Epithelial cell of esophagus (primary cell): ENCODE data around the gene SAMD3.

Source experiments
- DNase-seq: peaks from one replicate; pipeline ENCODE4 v3.0.0; 2010; ENCODE audit warnings: low read depth
- H3K4me3 ChIP-seq: 2 replicates; pipeline ENCODE4 v1.5.1; 2011; ENCODE audit warnings: mild to moderate bottlenecking, low read length, control low read depth
- CTCF ChIP-seq: IDR thresholded peaks from 2 replicates; pipeline ENCODE4 v1.5.1; 2011; ENCODE audit warnings: low read depth, mild to moderate bottlenecking, low read length, control low read depth, inconsistent platforms; ENCODE audit not compliant: insufficient read depth; ENCODE audit errors: missing control alignments

The SAMD3 gene

DNA sequence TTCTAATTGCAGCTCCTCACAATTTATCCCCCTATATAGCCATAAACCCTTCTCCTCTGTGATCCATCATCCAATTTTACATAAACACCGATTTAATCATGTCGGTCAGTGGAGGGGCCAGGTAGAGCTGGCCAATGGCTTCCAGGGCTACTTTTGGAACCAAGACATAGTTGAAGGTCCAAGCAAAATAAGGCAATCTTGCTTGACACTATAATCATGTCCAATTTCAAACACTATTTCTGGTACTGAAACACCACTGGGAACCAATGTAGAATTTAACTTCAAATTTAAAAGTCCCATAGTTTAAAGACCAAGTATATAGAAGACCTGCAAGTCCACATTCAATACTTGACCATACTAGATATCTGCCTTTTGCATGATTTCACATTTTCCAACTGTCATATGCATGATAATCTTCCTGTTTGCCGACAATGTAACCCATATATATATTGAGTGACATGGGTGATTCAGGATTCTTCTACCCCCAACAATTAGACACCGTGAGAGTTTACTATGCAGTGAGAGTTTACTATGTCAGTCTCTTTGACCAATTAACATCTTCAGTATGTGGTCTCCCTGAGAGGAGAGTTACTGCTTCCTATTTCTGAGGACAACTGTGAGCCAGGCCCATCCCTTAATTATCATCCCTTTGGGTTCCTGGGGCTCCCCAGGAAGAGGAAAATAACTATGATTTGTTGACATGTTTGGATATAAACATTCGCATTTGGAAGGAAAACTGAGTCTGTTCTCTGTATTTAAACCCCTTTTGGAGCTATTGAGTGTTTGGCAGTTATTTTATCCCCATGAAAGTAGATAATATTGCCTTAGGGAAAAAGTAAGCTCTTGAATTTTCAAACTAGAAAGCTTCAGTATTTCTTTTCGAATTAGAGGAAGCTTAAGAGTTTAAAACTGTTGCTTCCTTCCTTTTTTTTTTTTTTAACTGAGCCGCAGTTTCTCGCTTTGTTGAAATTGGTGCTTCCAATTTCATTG, 31.8 kb downstream of the SAMD3 start:
- H3K4me3 ChIP-seq = no peak overlapping the region

GRCh38 chr6:130189531-130190397, 33.0 kb downstream of the SAMD3 start:
- no peak overlapping the region for H3K4me3 ChIP-seq
- no peak for TF ChIP-seq CTCF
- DNase-seq = no peak

More for the DNA sequence above, 31.8 kb downstream of the SAMD3 start:
- TF ChIP-seq CTCF = no peak
- DNase-seq = no peak

DNA sequence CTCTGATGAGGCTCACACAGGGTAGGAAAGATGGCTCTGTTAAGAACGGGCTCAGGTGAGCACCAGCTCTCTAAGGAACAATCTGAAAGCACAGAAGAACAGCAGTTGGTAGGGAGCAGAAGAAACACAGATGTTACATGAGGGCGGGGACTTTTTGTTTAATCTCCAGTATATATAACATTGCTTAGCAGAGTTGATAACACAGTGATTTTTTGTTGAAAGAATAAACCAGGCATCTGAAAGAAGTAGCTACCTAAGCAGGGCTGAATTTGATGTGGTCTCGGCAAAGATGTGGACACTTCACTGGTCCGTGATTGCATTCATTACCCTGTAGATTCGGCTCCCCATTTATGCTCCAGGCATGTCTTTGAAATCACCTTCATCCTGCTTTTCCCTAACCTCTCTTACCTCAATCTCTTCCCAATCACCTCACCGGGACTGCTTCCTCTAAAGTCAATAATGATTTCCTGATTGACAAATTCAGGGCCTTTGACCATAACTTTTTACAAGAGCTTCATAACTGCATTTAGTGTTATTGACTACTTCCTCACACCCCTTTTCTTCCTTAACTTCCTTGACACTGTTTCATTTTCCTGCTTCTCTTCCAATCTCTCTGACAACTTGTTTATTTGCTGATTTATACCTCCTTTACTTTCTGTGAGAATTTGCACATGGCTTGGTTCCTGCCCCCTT, 34.4 kb downstream of the SAMD3 start:
- TF ChIP-seq CTCF = no peak
- no peak overlapping the region for H3K4me3 ChIP-seq
- DNase-seq = no peak

GRCh38 chr6:130187335-130188206, 35.2 kb downstream of the SAMD3 start:
- TF ChIP-seq CTCF = no peak
- H3K4me3 ChIP-seq = no peak overlapping the region
- no peak for DNase-seq

DNA sequence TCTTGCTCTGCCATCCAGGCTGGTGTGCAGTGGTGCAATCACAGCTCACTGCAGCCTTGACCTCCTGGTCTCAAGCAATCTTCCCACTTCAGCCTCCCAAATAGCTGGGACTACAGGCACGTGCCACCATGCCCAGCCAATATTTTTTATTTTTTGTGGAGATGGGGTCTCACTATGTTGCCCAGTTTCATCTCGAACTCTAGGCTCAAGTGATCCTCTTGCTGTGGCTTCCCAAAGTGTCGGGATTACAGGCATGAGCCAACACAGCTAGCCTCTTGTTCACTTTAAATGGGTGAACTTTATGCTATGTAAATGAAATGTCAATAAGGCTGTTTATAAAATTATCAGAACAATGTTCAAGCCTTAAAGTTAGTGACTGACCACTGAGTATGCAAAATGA, 37.1 kb downstream of the SAMD3 start:
- no peak for DNase-seq
- H3K4me3 ChIP-seq = no peak overlapping the region
- no peak for TF ChIP-seq CTCF
